HEK293 (cell line): Measurements from ENCODE around the gene USP5.

Experiments
- CTCF ChIA-PET: fragments of 350-600 bp; formaldehyde crosslinking; extraction: SDS; loops from one replicate; lab custom pipeline; 2021; ENCODE audit warnings: antibody characterized with exemption; lab: Yijun Ruan, JAX
- POLR2A ChIA-PET: fragments of 300-600 bp; formaldehyde crosslinking; extraction: SDS; loops from one replicate; lab custom pipeline; 2020; ENCODE audit warnings: antibody characterized with exemption, inconsistent platforms; lab: Yijun Ruan, JAX
- H3K27ac ChIP-seq: fragments of 200-500 bp; sonication (Bioruptor generic); 2 replicates; pipeline ENCODE4 v1.5.1; 2014; ENCODE audit warnings: low read depth, low read length, control low read depth, inconsistent platforms; ENCODE audit errors: extremely low read depth
- H3K36me3 ChIP-seq, 2 experiments: fragments of 200-500 bp in 1 of 2; sonication (Bioruptor generic) in 1 of 2; 1 replicate in 1 of 2; 2 replicates in 1 of 2; pipeline ENCODE4 v1.5.1; 2014 to 2017; ENCODE audit warnings: inconsistent platforms in 2 of 2, low read length in 2 of 2; ENCODE audit not compliant: control insufficient read depth in 2 of 2, insufficient read depth in 1 of 2
- H3K4me1 ChIP-seq: fragments of 200-500 bp; sonication (Bioruptor generic); 2 replicates; pipeline ENCODE4 v1.5.1; 2014; ENCODE audit warnings: mild to moderate bottlenecking, low read length, inconsistent platforms; ENCODE audit not compliant: control insufficient read depth, insufficient read depth
- H3K4me3 ChIP-seq: 2 replicates; pipeline ENCODE4 v1.5.1; 2011; ENCODE audit warnings: low read depth, mild to moderate bottlenecking, control low read depth, low read length, moderate library complexity
- H3K9me3 ChIP-seq: fragments of 200-500 bp; sonication (Bioruptor generic); 2 replicates; pipeline ENCODE4 v1.5.1; 2014; ENCODE audit warnings: low read depth, low read length, inconsistent platforms; ENCODE audit not compliant: control insufficient read depth, insufficient read depth
- GLI4 ChIP-seq: fragments of 450-650 bp; formaldehyde crosslinking; IDR thresholded peaks from 2 replicates; pipeline ENCODE4 v1.5.1; 2016; ENCODE audit warnings: missing biosample characterization, missing genetic modification characterization
- PRDM1 ChIP-seq: fragments of 450-650 bp; formaldehyde crosslinking; IDR thresholded peaks from 2 replicates; pipeline ENCODE4; 2016; ENCODE audit warnings: missing biosample characterization, missing genetic modification characterization
- PRDM10 ChIP-seq: fragments of 450-650 bp; formaldehyde crosslinking; IDR thresholded peaks from 2 replicates; pipeline ENCODE4 v1.5.1; 2016; ENCODE audit warnings: missing biosample characterization, missing genetic modification characterization
- REST ChIP-seq: fragments of 450-650 bp; formaldehyde crosslinking; IDR thresholded peaks from 2 replicates; pipeline ENCODE4 v1.5.1; 2016; ENCODE audit warnings: missing biosample characterization, missing genetic modification characterization
- YY2 ChIP-seq: fragments of 450-650 bp; formaldehyde crosslinking; IDR thresholded peaks from 2 replicates; pipeline ENCODE4 v1.5.1; 2016; ENCODE audit warnings: missing biosample characterization, missing genetic modification characterization
- ZBTB10 ChIP-seq: fragments of 450-650 bp; formaldehyde crosslinking; IDR thresholded peaks from 2 replicates; pipeline ENCODE4 v1.5.1; 2016; ENCODE audit warnings: missing biosample characterization, missing genetic modification characterization
- ZBTB17 ChIP-seq: fragments of 450-650 bp; formaldehyde crosslinking; IDR thresholded peaks from 2 replicates; pipeline ENCODE4 v1.5.1; 2016; ENCODE audit warnings: missing biosample characterization, missing genetic modification characterization
- ZFP69B ChIP-seq: fragments of 450-650 bp; formaldehyde crosslinking; IDR thresholded peaks from 2 replicates; pipeline ENCODE4 v1.5.1; 2016; ENCODE audit warnings: missing biosample characterization, missing genetic modification characterization
- ZNF138 ChIP-seq: fragments of 450-650 bp; formaldehyde crosslinking; IDR thresholded peaks from 2 replicates; pipeline ENCODE4 v1.5.1; 2016; ENCODE audit warnings: missing biosample characterization, missing genetic modification characterization, borderline replicate concordance
- ZNF221 ChIP-seq: fragments of 450-650 bp; formaldehyde crosslinking; IDR thresholded peaks from 2 replicates; pipeline ENCODE4 v1.5.1; 2017; ENCODE audit warnings: missing biosample characterization, missing genetic modification characterization, borderline replicate concordance
- ZNF416 ChIP-seq: fragments of 450-650 bp; formaldehyde crosslinking; IDR thresholded peaks from 2 replicates; pipeline ENCODE4 v1.5.1; 2016; ENCODE audit warnings: missing biosample characterization, missing genetic modification characterization
- ZNF48 ChIP-seq: fragments of 450-650 bp; formaldehyde crosslinking; IDR thresholded peaks from 2 replicates; pipeline ENCODE4 v1.5.1; 2016; ENCODE audit warnings: missing biosample characterization, missing genetic modification characterization
- ZNF514 ChIP-seq: fragments of 450-650 bp; formaldehyde crosslinking; IDR thresholded peaks from 2 replicates; pipeline ENCODE4 v1.5.1; 2016; ENCODE audit warnings: missing biosample characterization, missing genetic modification characterization
- ZNF530 ChIP-seq: fragments of 450-650 bp; formaldehyde crosslinking; IDR thresholded peaks from 2 replicates; pipeline ENCODE4 v1.5.1; 2016; ENCODE audit warnings: low read depth, missing biosample characterization, missing genetic modification characterization
- ZNF549 ChIP-seq: fragments of 450-650 bp; IDR thresholded peaks from 2 replicates; pipeline ENCODE4 v1.5.1; 2018; ENCODE audit warnings: missing biosample characterization, missing genetic modification characterization, mild to moderate bottlenecking, inconsistent platforms, moderate library complexity
- ZNF621 ChIP-seq: fragments of 450-650 bp; formaldehyde crosslinking; IDR thresholded peaks from 2 replicates; pipeline ENCODE4 v1.5.1; 2017; ENCODE audit warnings: missing biosample characterization, missing genetic modification characterization
- ZNF629 ChIP-seq: fragments of 450-650 bp; formaldehyde crosslinking; IDR thresholded peaks from 2 replicates; pipeline ENCODE4 v1.5.1; 2017; ENCODE audit warnings: missing biosample characterization, missing genetic modification characterization
- ZNF692 ChIP-seq: fragments of 450-650 bp; formaldehyde crosslinking; IDR thresholded peaks from 2 replicates; pipeline ENCODE4 v1.5.1; 2016; ENCODE audit warnings: missing biosample characterization, missing genetic modification characterization
- ZNF768 ChIP-seq: fragments of 450-650 bp; formaldehyde crosslinking; IDR thresholded peaks from 2 replicates; pipeline ENCODE4 v1.5.1; 2018; ENCODE audit warnings: missing biosample characterization, mild to moderate bottlenecking, missing genetic modification characterization
- ZNF830 ChIP-seq: fragments of 450-650 bp; IDR thresholded peaks from 2 replicates; pipeline ENCODE4 v1.5.0; 2018; ENCODE audit warnings: missing biosample characterization, missing genetic modification characterization, low read depth, mild to moderate bottlenecking, moderate library complexity
- ZSCAN18 ChIP-seq: fragments of 450-650 bp; formaldehyde crosslinking; IDR thresholded peaks from 2 replicates; pipeline ENCODE4 v1.5.1; 2016; ENCODE audit warnings: missing biosample characterization, missing genetic modification characterization
- ZSCAN30 ChIP-seq: fragments of 450-650 bp; IDR thresholded peaks from 2 replicates; pipeline ENCODE4 v1.5.1; 2018; ENCODE audit warnings: missing biosample characterization, mild to moderate bottlenecking, missing genetic modification characterization, moderate library complexity
- ZSCAN4 ChIP-seq: fragments of 450-650 bp; formaldehyde crosslinking; IDR thresholded peaks from 2 replicates; pipeline ENCODE4 v1.5.1; 2017; ENCODE audit warnings: missing biosample characterization, missing genetic modification characterization

Gene USP5

GRCh38 chr12:6849976-6850560, 1.9 kb upstream of the USP5 start (continued):
- TF ChIP-seq ZBTB10 (tag by site-specific recombination) (no peak), GLI4 (no peak), ZSCAN30 (tag by site-specific recombination) (no peak), ZNF830 (tag by site-specific recombination) (no peak), ZFP69B (tag by site-specific recombination) (peak; percentile 51), ZSCAN18 (no peak), ZNF530 (tag by site-specific recombination) (no peak), ZBTB17 (tag by site-specific recombination) (0 out of 2 replicates have a peak, but pooled peaks have one; percentile 39), YY2 (tag by site-specific recombination) (no peak), PRDM10 (no peak), ZNF692 (tag by site-specific recombination) (peak; percentile 90), ZNF621 (tag by site-specific recombination) (no peak), PRDM1 (tag by site-specific recombination) (peak; percentile 61), ZSCAN4 (tag by site-specific recombination) (peak; percentile 69)

GRCh38 chr12:6850796-6851152, 1.2 kb upstream of the USP5 start:
- no peaks in the 10 kb centered on the region for H3K9me3 ChIP-seq
- ChIA-PET POLR2A (interaction anchor here (0.6 to 7.1 kb wide), 27 partner anchors 9 to 1330 kb away, joined by 3 to 183 read pairs (median 11); partner anchors contain the start of genes C12orf57, COPS7A, GAPDH and GNB3), CTCF (interaction anchor here (0.6 to 8.4 kb wide), 7 partner anchors 14 to 257 kb away, joined by 3 to 71 read pairs (median 10); partner anchors contain the start of genes SPSB2 and TPI1)
- H3K36me3 ChIP-seq: peaks cover 22 to 66% of the 10 kb centered on the region in 2 experiments
- peak overlapping the region; percentile 58 for H3K27ac ChIP-seq
- peak overlapping the region; percentile 76 for H3K4me3 ChIP-seq
- H3K4me1 ChIP-seq: peaks cover 11% of the 10 kb centered on the region
- TF ChIP-seq ZNF48 (tag by site-specific recombination) (no peak), ZNF138 (tag by site-specific recombination) (no peak), ZNF549 (tag by site-specific recombination) (no peak), ZNF514 (tag by site-specific recombination) (no peak), ZNF768 (tag by site-specific recombination) (no peak), ZNF416 (no peak), ZNF221 (tag by site-specific recombination) (no peak), ZNF629 (tag by site-specific recombination) (no peak), REST (tag by site-specific recombination) (no peak)
